K562 (cell line): Measurements from ENCODE around the gene TNFRSF19. TPM values are rescaled to one million over a fixed set of nuclear protein-coding genes. Genes with fewer than 3 reads are reported as not detected.

Source experiments
- ATAC-seq: fragments of 200-7000 bp; cut with Tn5 transposase; 3 replicates; pipeline ENCODE4 v1.9.1; 2020; ENCODE audit warnings: moderate library complexity
- BruUV-seq: library from RNA; stranded (reverse); fragments of 400-500 nt; replicated peaks from 2 replicates; lab custom pipeline; 2021; lab: Mats Ljungman, UMichigan
- CTCF ChIA-PET: fragments of 300-600 bp; formaldehyde crosslinking; extraction: SDS; loops from one replicate; lab custom pipeline; 2021; ENCODE audit warnings: low intra/inter-chr PET ratio; lab: Yijun Ruan, JAX
- POLR2A ChIA-PET: fragments of 300-600, 350-650 bp; sonication (Branson Sonifier 250); formaldehyde crosslinking; extraction: SDS; loops from one replicate; lab custom pipeline; 2021; ENCODE audit warnings: antibody characterized with exemption, inconsistent platforms; lab: Yijun Ruan, JAX
- DNase-seq, 4 experiments: peaks; one replicate each; pipeline versions ENCODE4 v3.0.0 to v3.0.0-alpha.2; 2011 to 2018; ENCODE audit warnings: low spot score in 3 of 4, mixed read lengths in 3 of 4; ENCODE audit errors: extremely low read depth in 1 of 4
- FAIRE-seq: peaks from 2 replicates; lab custom pipeline; 2011; peaks lifted over from hg19 to GRCh38; lab: Jason Lieb, UNC
- H2AFZ ChIP-seq: 2 replicates; pipeline ENCODE4 v1.6.0; 2011; ENCODE audit warnings: low read depth, low read length, control low read depth, inconsistent platforms
- H3K27ac ChIP-seq: fragments of 200-600 bp; 3 replicates; pipeline ENCODE4 v1.8.0; 2011; ENCODE audit warnings: low read depth, mild to moderate bottlenecking, control low read depth, inconsistent platforms, low read length, moderate library complexity, mixed read lengths; ENCODE audit errors: extremely low read depth
- H3K27me3 ChIP-seq, 2 experiments: fragments of 300-600 bp in 1 of 2; 2 replicates in 1 of 2; 3 replicates in 1 of 2; pipeline versions ENCODE4 v1.6.0 to v1.8.0; 2011; ENCODE audit warnings: inconsistent platforms in 2 of 2, low read length in 2 of 2, mild to moderate bottlenecking in 1 of 2, mixed read lengths in 1 of 2, moderate library complexity in 1 of 2; ENCODE audit not compliant: control insufficient read depth in 2 of 2, insufficient read depth in 2 of 2
- H3K36me3 ChIP-seq: fragments of 300-600 bp; 3 replicates; pipeline ENCODE4 v1.8.0; 2011; ENCODE audit warnings: mild to moderate bottlenecking, low read length, inconsistent platforms; ENCODE audit not compliant: control insufficient read depth, insufficient read depth
- H3K4me1 ChIP-seq, 2 experiments: fragments of 200-600 bp in 1 of 2; replicated peaks in 1 of 2; 2 replicates in 1 of 2; 3 replicates in 1 of 2; pipeline versions ENCODE4 v1.5.1 to v1.8.0; 2011; ENCODE audit warnings: inconsistent platforms in 2 of 2, low read length in 2 of 2, mild to moderate bottlenecking in 1 of 2, mixed read lengths in 1 of 2, moderate library complexity in 1 of 2; ENCODE audit not compliant: control insufficient read depth in 2 of 2, insufficient read depth in 2 of 2
- H3K4me2 ChIP-seq: 2 replicates; pipeline ENCODE4 v1.6.1; 2011; ENCODE audit warnings: low read length, control low read depth, inconsistent platforms, mixed read lengths; ENCODE audit not compliant: insufficient read depth
- H3K4me3 ChIP-seq: fragments of 200-600 bp; sonication (generic), shearing (Covaris generic); 2 replicates; pipeline ENCODE4 v1.5.1; 2016; ENCODE audit warnings: control low read depth, inconsistent platforms
- H3K79me2 ChIP-seq: fragments of 200-600 bp; 3 replicates; pipeline ENCODE4 v1.8.0; 2011; ENCODE audit warnings: low read length, inconsistent platforms; ENCODE audit not compliant: control insufficient read depth, insufficient read depth
- H3K9ac ChIP-seq, 2 experiments: 2 replicates each; pipeline versions ENCODE4 v1.6.0 to v1.6.1; 2011; ENCODE audit warnings: low read depth in 2 of 2, low read length in 2 of 2, control low read depth in 1 of 2, inconsistent platforms in 1 of 2, mild to moderate bottlenecking in 1 of 2, mixed read lengths in 1 of 2; ENCODE audit not compliant: insufficient read depth in 1 of 2
- H3K9me1 ChIP-seq: one replicate; pipeline ENCODE4 v1.6.0; 2011; ENCODE audit warnings: inconsistent platforms, mild to moderate bottlenecking, low read length, moderate library complexity; ENCODE audit not compliant: control insufficient read depth, insufficient read depth
- H3K9me3 ChIP-seq: replicated peaks from 2 replicates; pipeline ENCODE4 v1.5.1; 2011; ENCODE audit warnings: low read depth, low read length, inconsistent platforms; ENCODE audit not compliant: control insufficient read depth, insufficient read depth
- H4K20me1 ChIP-seq: replicated peaks from 2 replicates; pipeline ENCODE4 v1.6.1; 2011; ENCODE audit warnings: low read length, inconsistent platforms, mixed read lengths; ENCODE audit not compliant: control insufficient read depth, insufficient read depth
- E2F3 ChIP-seq: fragments of 250-450 bp; sonication (Bioruptor Pico); IDR thresholded peaks from 2 replicates; pipeline ENCODE4 v1.4.0; 2020; ENCODE audit warnings: mild to moderate bottlenecking
- ELK3 ChIP-seq: fragments of 450-650 bp; formaldehyde crosslinking; IDR thresholded peaks from 2 replicates; pipeline ENCODE4 v1.4.0; 2020; ENCODE audit warnings: mild to moderate bottlenecking
- FOXA1 ChIP-seq: fragments of 450-650 bp; IDR thresholded peaks from 2 replicates; pipeline ENCODE4 v1.6.1; 2016; ENCODE audit warnings: mild to moderate bottlenecking, borderline replicate concordance
- GMEB1 ChIP-seq: fragments of 250-450 bp; sonication (Bioruptor Pico); IDR thresholded peaks from 2 replicates; pipeline ENCODE4 v1.4.0; 2020; ENCODE audit warnings: mild to moderate bottlenecking
- HDAC1 ChIP-seq, 2 experiments: fragments of 450-650 bp; IDR thresholded peaks; 2 replicates each; pipeline ENCODE4 v1.6.1; 2016 to 2017; ENCODE audit warnings: inconsistent platforms in 1 of 2, mild to moderate bottlenecking in 1 of 2, moderate library complexity in 1 of 2
- IFI16 ChIP-seq: fragments of 250-450 bp; sonication (Bioruptor Pico); IDR thresholded peaks from 2 replicates; pipeline ENCODE4 v2.1.2; 2022; ENCODE audit warnings: mild to moderate bottlenecking, inconsistent platforms
- KLF16 ChIP-seq: IDR thresholded peaks from 2 replicates; pipeline ENCODE4 v1.6.1; 2016; ENCODE audit warnings: antibody characterized with exemption
- NRF1 ChIP-seq, 2 experiments: fragments of 450-650 bp; IDR thresholded peaks in 1 of 2; conservative IDR thresholded peaks in 1 of 2; 2 replicates each; pipeline ENCODE4 v1.6.1; 2014; ENCODE audit warnings: mild to moderate bottlenecking in 2 of 2
- RBM17 ChIP-seq: fragments of 200-400 bp; formaldehyde crosslinking; IDR thresholded peaks from 2 replicates; pipeline ENCODE4 v1.6.1; 2017; ENCODE audit warnings: low read depth, mild to moderate bottlenecking, low read length, borderline replicate concordance
- WHSC1 ChIP-seq: IDR thresholded peaks from one replicate; pipeline ENCODE4 v1.6.1; 2012; ENCODE audit warnings: low read length, control low read depth, inconsistent platforms
- ZNF146 ChIP-seq: IDR thresholded peaks from one replicate; pipeline ENCODE4 v1.6.1; 2018; ENCODE audit warnings: missing compliant biosample characterization; ENCODE audit not compliant: unreplicated experiment
- ZNF696 ChIP-seq: fragments of 250-450 bp; sonication (Bioruptor Pico); conservative IDR thresholded peaks from 2 replicates; pipeline ENCODE4 v1.4.0; 2020; ENCODE audit warnings: mild to moderate bottlenecking, moderate library complexity
- WGBS: fragments of 100-300 bp; shearing (Covaris generic); methylation state at CpG from one replicate; pipeline ENCODE4 v1.1.6; 2016; ENCODE audit warnings: low coverage, mixed read lengths; ENCODE audit not compliant: insufficient coverage; ENCODE audit errors: missing lambda C conversion rate; 5-methylcytosine and 5-hydroxymethylcytosine counted together
- in situ Hi-C: fragments of 300-500 bp; cut with MboI; formaldehyde crosslinking; loops from 4 replicates; pipeline ENCODE4 v1.15.0; 2018; ENCODE audit warnings: inconsistent platforms, mixed read lengths
- intact Hi-C: fragments of 100-400 bp; cut with micrococcal nuclease; formaldehyde crosslinking; loops from 2 replicates; pipeline ENCODE4 v1.14.2; 2022
- polyA plus RNA-seq, 8 experiments: library from polyadenylated mRNA; depleted of rRNA in 4 of 8; stranded (reverse) in 5 of 8; unstranded in 3 of 8; fragments of >200 nt; fragmentation: Nextera tagmentation in 2 of 8; fragmentation: Illumina TruSeq in 1 of 8; extraction: Ambion mirVana in 2 of 8; extraction: Trizol in 1 of 8; gene quantifications; 2 replicates each; pipeline versions ENCODE4 v1.2.1 to v1.2.3, GENCODE V29; 2011 to 2014; ENCODE audit warnings: inconsistent platforms in 1 of 8, missing spikeins in 1 of 8
- total RNA-seq, 7 experiments: library from RNA; depleted of rRNA in 6 of 7; stranded (reverse); fragments of >200 nt in 6 of 7; fragmentation: Illumina TruSeq in 2 of 7; extraction: Trizol in 2 of 7; gene quantifications; 2 replicates each; pipeline versions ENCODE4 v1.2.1 to v1.2.3, GENCODE V29; 2011 to 2021; ENCODE audit warnings: low replicate concordance in 1 of 7

Gene TNFRSF19
- total and polyA plus RNA-seq, 9 of the 15 experiments (the other 6 are each of a cell fraction or from before 2014, with no cell fraction given), result 0.01 to 0.07 TPM; not detected in 7

- FAIRE-seq, result no peak
- in situ Hi-C loops (no loop called here), intact Hi-C loops (no loop called here)
- no peak for ATAC-seq
- no peak for DNase-seq
- Histone ChIP-seq H3K9me3 (no peaks in the 10 kb centered on the region), H3K36me3 (no peaks in the 10 kb centered on the region), H3K27me3 (peaks cover 0 to 12% of the 10 kb centered on the region in 2 experiments; a peak in 3 of 5 replicates), H3K79me2 (no peaks in the 10 kb centered on the region), H3K4me3 (no peak overlapping the region), H3K9ac (no peak overlapping the region), H3K9me1 (no peaks in the 10 kb centered on the region), H3K4me2 (no peak overlapping the region), H3K27ac (no peak overlapping the region), H4K20me1 (no peaks in the 10 kb centered on the region), H2AFZ (no peak overlapping the region), H3K4me1 (peaks cover 0 to 7% of the 10 kb centered on the region in 2 experiments; a peak in 2 of 5 replicates)
- CTCF ChIA-PET, result no interaction called here
- TF ChIP-seq WHSC1 (no peak), GMEB1 (CRISPR knock-in tag) (no peak)
- POLR2A ChIA-PET, result no interaction called here
- no TSS peak for BruUV-seq
- 12% methylated on average over 2 of the region's 2 CpGs for WGBS
Observed at GRCh38 chr13:23584275-23584674, 14.1 kb downstream of the TNFRSF19 start.

GRCh38 chr13:23586336-23586735 lies 16.1 kb downstream of the TNFRSF19 start:
- no peak overlapping the region for H3K9ac ChIP-seq
- no peaks in the 10 kb centered on the region for H3K4me1 ChIP-seq
- WGBS, result 0% methylated on average over 1 of the region's 6 CpGs
- BruUV-seq, result no TSS peak
- ATAC-seq (no peak), FAIRE-seq (no peak), DNase-seq (no peak)
- ChIA-PET POLR2A (no interaction called here), CTCF (no interaction called here)
- no peak overlapping the region for H2AFZ ChIP-seq
- H3K27ac ChIP-seq, result no peak overlapping the region
- no peak overlapping the region for H3K4me3 ChIP-seq
- intact Hi-C loops, result no loop called here
- no peaks in the 10 kb centered on the region for H3K36me3 ChIP-seq
- H3K9me1 ChIP-seq, result no peaks in the 10 kb centered on the region
- no peaks in the 10 kb centered on the region for H4K20me1 ChIP-seq
- no peak overlapping the region for H3K4me2 ChIP-seq
- H3K27me3 ChIP-seq, result peaks cover 0 to 6% of the 10 kb centered on the region in 2 experiments; a peak in 2 of 5 replicates
- in situ Hi-C loops, result no loop called here
- no peaks in the 10 kb centered on the region for H3K9me3 ChIP-seq
- TF ChIP-seq ELK3 (CRISPR knock-in tag) (no peak), HDAC1 (IDR thresholded peaks at IDR 0.05) (no peak), KLF16 (no peak), E2F3 (CRISPR knock-in tag) (no peak), IFI16 (CRISPR knock-in tag) (no peak), RBM17 (no peak), ZNF146 (CRISPR knock-in tag) (no peak), NRF1 (conservative IDR thresholded peaks at IDR 0.05 in 1 of 2, IDR thresholded peaks at IDR 0.05 in 1 of 2) (no peak), FOXA1 (no peak), ZNF696 (CRISPR knock-in tag) (no peak)
- no peaks in the 10 kb centered on the region for H3K79me2 ChIP-seq
